ENCODE results near the gene RASAL1. TPM values are rescaled to one million over a fixed set of nuclear protein-coding genes. Genes with fewer than 3 reads are reported as not detected.

Gene RASAL1
- total RNA-seq, 1 experiment from 2014 or later, result not detected

- Histone ChIP-seq H3K36me3 (ENCODE audit: control insufficient read depth, insufficient read depth, low read length) (no peaks in the 10 kb centered on the region), H3K4me1 (0 out of 2 replicates have a peak, but pooled peaks cover 4% of the 10 kb centered on the region), H3K9me3 (no peaks in the 10 kb centered on the region), H3K27me3 (replicated peaks; ENCODE audit: control insufficient read depth, insufficient read depth, low read length) (no peaks in the 10 kb centered on the region; the same call in 1 of the 2 replicates), H3K4me3 (ENCODE audit: low read depth, low read length) (no peak overlapping the region)
- no peak for TF ChIP-seq CTCF (IDR thresholded peaks at IDR 0.05; ENCODE audit: insufficient read depth in 1 of 2, low read depth in 1 of 2, low read length in 1 of 2, severe bottlenecking in 1 of 2, unreplicated experiment in 1 of 2)
- DNase-seq, result no peak
- CTCF ChIA-PET, result no interaction called here
- no peaks in the 10 kb centered on the region for H3K36me3 Mint-ChIP-seq (ENCODE audit: insufficient read depth, unreplicated experiment)
- H3K9me3 Mint-ChIP-seq (ENCODE audit: unreplicated experiment), result no peaks in the 10 kb centered on the region
- peaks cover 7% of the 10 kb centered on the region for H3K27me3 Mint-ChIP-seq (ENCODE audit: insufficient read depth, unreplicated experiment)
- BruUV-seq (replicated peaks), result no TSS peak
- no peak overlapping the region for H3K27ac Mint-ChIP-seq (ENCODE audit: unreplicated experiment)
- H3K4me1 Mint-ChIP-seq (ENCODE audit: low read depth, unreplicated experiment), result no peaks in the 10 kb centered on the region
- H3K4me3 Mint-ChIP-seq (ENCODE audit: unreplicated experiment), result no peak overlapping the region
- POLR2A ChIA-PET, result no interaction called here
- intact Hi-C loops (cut with micrococcal nuclease; ENCODE audit: unreplicated experiment), result no loop called here
Measured at GRCh38 chr12:113099764-113100163, 35.8 kb downstream of the RASAL1 start.

GRCh38 chr12:113099364-113099763 is 36.2 kb downstream of the RASAL1 start:
- no peaks in the 10 kb centered on the region for H3K4me1 Mint-ChIP-seq (ENCODE audit: low read depth, unreplicated experiment)
- no peak overlapping the region for H3K4me3 ChIP-seq (ENCODE audit: low read depth, low read length)
- intact Hi-C loops (cut with micrococcal nuclease; ENCODE audit: unreplicated experiment), result no loop called here
- ChIA-PET CTCF (no interaction called here), POLR2A (no interaction called here)
- no TSS peak for BruUV-seq (replicated peaks)
- no peak overlapping the region for H3K4me3 Mint-ChIP-seq (ENCODE audit: unreplicated experiment)
- no peak for TF ChIP-seq CTCF (IDR thresholded peaks at IDR 0.05; ENCODE audit: insufficient read depth in 1 of 2, low read depth in 1 of 2, low read length in 1 of 2, severe bottlenecking in 1 of 2, unreplicated experiment in 1 of 2)
- peaks cover 7% of the 10 kb centered on the region for H3K27me3 Mint-ChIP-seq (ENCODE audit: insufficient read depth, unreplicated experiment)
- H3K9me3 Mint-ChIP-seq (ENCODE audit: unreplicated experiment), result no peaks in the 10 kb centered on the region
- no peaks in the 10 kb centered on the region for H3K36me3 ChIP-seq (ENCODE audit: control insufficient read depth, insufficient read depth, low read length)
- H3K4me1 ChIP-seq, result 0 out of 2 replicates have a peak, but pooled peaks cover 4% of the 10 kb centered on the region
- no peak for DNase-seq
- H3K27ac Mint-ChIP-seq (ENCODE audit: unreplicated experiment), result no peak overlapping the region
- no peaks in the 10 kb centered on the region for H3K9me3 ChIP-seq
- no peaks in the 10 kb centered on the region; the same call in 1 of the 2 replicates for H3K27me3 ChIP-seq (replicated peaks; ENCODE audit: control insufficient read depth, insufficient read depth, low read length)
- H3K36me3 Mint-ChIP-seq (ENCODE audit: insufficient read depth, unreplicated experiment), result no peaks in the 10 kb centered on the region

- H3K4me3 ChIP-seq (ENCODE audit: low read depth, low read length), result no peak overlapping the region
- intact Hi-C loops (cut with micrococcal nuclease; ENCODE audit: unreplicated experiment), result loop anchor here (1.0 kb wide), 1 partner anchor 50 kb away; no protein-coding TSS in a partner anchor
- H3K9me3 ChIP-seq, result no peaks in the 10 kb centered on the region
- no peaks in the 10 kb centered on the region for H3K4me1 Mint-ChIP-seq (ENCODE audit: low read depth, unreplicated experiment)
- 0 out of 2 replicates have a peak, but pooled peaks cover 4% of the 10 kb centered on the region for H3K4me1 ChIP-seq
- TF ChIP-seq CTCF (IDR thresholded peaks at IDR 0.05; ENCODE audit: insufficient read depth in 1 of 2, low read depth in 1 of 2, low read length in 1 of 2, severe bottlenecking in 1 of 2, unreplicated experiment in 1 of 2), result peak; percentile 64 to 70
- no peaks in the 10 kb centered on the region for H3K36me3 ChIP-seq (ENCODE audit: control insufficient read depth, insufficient read depth, low read length)
- no peak overlapping the region for H3K4me3 Mint-ChIP-seq (ENCODE audit: unreplicated experiment)
- no peaks in the 10 kb centered on the region for H3K36me3 Mint-ChIP-seq (ENCODE audit: insufficient read depth, unreplicated experiment)
- no TSS peak for BruUV-seq (replicated peaks)
- no peaks in the 10 kb centered on the region for H3K9me3 Mint-ChIP-seq (ENCODE audit: unreplicated experiment)
- peaks cover 7% of the 10 kb centered on the region for H3K27me3 Mint-ChIP-seq (ENCODE audit: insufficient read depth, unreplicated experiment)
- ChIA-PET POLR2A (no interaction called here), CTCF (interaction anchor here (1.0 kb wide), 1 partner anchor 106 kb away, joined by 4 read pairs; no protein-coding TSS in a partner anchor)
- no peak overlapping the region for H3K27ac Mint-ChIP-seq (ENCODE audit: unreplicated experiment)
- no peaks in the 10 kb centered on the region; the same call in 1 of the 2 replicates for H3K27me3 ChIP-seq (replicated peaks; ENCODE audit: control insufficient read depth, insufficient read depth, low read length)
- peak; percentile 81 to 86 for DNase-seq
Measured at GRCh38 chr12:113098441-113099028, 37.0 kb downstream of the RASAL1 start.

All from Caco-2 (cell line).